Lower lobe of right lung (tissue), 2 donors: Measurements from ENCODE around the gene PPP2R2C. TPM values are rescaled to one million over a fixed set of nuclear protein-coding genes. Genes with fewer than 3 reads are reported as not detected.

ENCODE experiments used
- ATAC-seq, 2 donors: fragments of 200-7000 bp; cut with Tn5 transposase; one replicate each; pipeline ENCODE4 v1.9.1; 2020 to 2022; ENCODE audit warnings: mild to moderate bottlenecking in 2 of 2, moderate library complexity in 2 of 2
- DNase-seq: peaks from one replicate; pipeline ENCODE4 v3.0.0-alpha.2; 2020
- H3K27ac ChIP-seq: fragments of 200-600 bp; one replicate; pipeline ENCODE4 v1.8.0; 2022
- H3K27me3 ChIP-seq: fragments of 200-600 bp; one replicate; pipeline ENCODE4 v1.8.0; 2022; ENCODE audit warnings: low read depth
- H3K36me3 ChIP-seq: fragments of 200-600 bp; one replicate; pipeline ENCODE4 v1.8.0; 2022; ENCODE audit warnings: mild to moderate bottlenecking
- H3K4me1 ChIP-seq: fragments of 200-600 bp; one replicate; pipeline ENCODE4 v1.8.0; 2022
- H3K4me3 ChIP-seq: fragments of 200-600 bp; one replicate; pipeline ENCODE4 v1.8.0; 2022; ENCODE audit warnings: mild to moderate bottlenecking
- H3K9me3 ChIP-seq: fragments of 200-600 bp; one replicate; pipeline ENCODE4 v1.8.0; 2022
- intact Hi-C: fragments of 100-400 bp; cut with DNase I; formaldehyde crosslinking; loops from one replicate; pipeline ENCODE4 v1.11.0; 2022
- total RNA-seq: library from RNA; stranded (reverse); fragmentation: NEBNext Ultra II Directional; extraction: Animal tissue kit (Norgen Biotek cat#: 25700); gene quantifications from one replicate; pipeline ENCODE4 v1.2.1, GENCODE V29; 2021
- TF ChIP-seq, protein P1 (sequence below): fragments of 200-600 bp; IDR thresholded peaks from one replicate; pipeline ENCODE4 v1.8.0; 2022; ENCODE audit warnings: antibody characterized with exemption, mild to moderate bottlenecking
- donor health status: DM: no; HTN: yes; CAD: no; lungs with severe emphysema.

Gene PPP2R2C
- total RNA-seq, 1 donor from 2014 or later: not detected

- no peak for ATAC-seq
- no peak for DNase-seq
- no peaks in the 10 kb centered on the region for H3K27me3 ChIP-seq
- H3K27ac ChIP-seq: no peak overlapping the region
- intact Hi-C loops: no loop called here
- no peak overlapping the region for H3K4me3 ChIP-seq
- TF ChIP-seq, protein P1, sequence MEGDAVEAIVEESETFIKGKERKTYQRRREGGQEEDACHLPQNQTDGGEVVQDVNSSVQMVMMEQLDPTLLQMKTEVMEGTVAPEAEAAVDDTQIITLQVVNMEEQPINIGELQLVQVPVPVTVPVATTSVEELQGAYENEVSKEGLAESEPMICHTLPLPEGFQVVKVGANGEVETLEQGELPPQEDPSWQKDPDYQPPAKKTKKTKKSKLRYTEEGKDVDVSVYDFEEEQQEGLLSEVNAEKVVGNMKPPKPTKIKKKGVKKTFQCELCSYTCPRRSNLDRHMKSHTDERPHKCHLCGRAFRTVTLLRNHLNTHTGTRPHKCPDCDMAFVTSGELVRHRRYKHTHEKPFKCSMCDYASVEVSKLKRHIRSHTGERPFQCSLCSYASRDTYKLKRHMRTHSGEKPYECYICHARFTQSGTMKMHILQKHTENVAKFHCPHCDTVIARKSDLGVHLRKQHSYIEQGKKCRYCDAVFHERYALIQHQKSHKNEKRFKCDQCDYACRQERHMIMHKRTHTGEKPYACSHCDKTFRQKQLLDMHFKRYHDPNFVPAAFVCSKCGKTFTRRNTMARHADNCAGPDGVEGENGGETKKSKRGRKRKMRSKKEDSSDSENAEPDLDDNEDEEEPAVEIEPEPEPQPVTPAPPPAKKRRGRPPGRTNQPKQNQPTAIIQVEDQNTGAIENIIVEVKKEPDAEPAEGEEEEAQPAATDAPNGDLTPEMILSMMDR: no peak
- no peaks in the 10 kb centered on the region for H3K36me3 ChIP-seq
- H3K9me3 ChIP-seq: peaks cover 7% of the 10 kb centered on the region
- no peaks in the 10 kb centered on the region for H3K4me1 ChIP-seq
Measured at GRCh38 chr4:6316461-6317003, 155.9 kb downstream of the PPP2R2C start.

GRCh38 chr4:6313216-6313615 is 159.2 kb downstream of the PPP2R2C start:
- DNase-seq: no peak
- no peaks in the 10 kb centered on the region for H3K4me1 ChIP-seq
- TF ChIP-seq, protein P1: no peak
- H3K27ac ChIP-seq: no peak overlapping the region
- no peaks in the 10 kb centered on the region for H3K36me3 ChIP-seq
- H3K9me3 ChIP-seq: no peaks in the 10 kb centered on the region
- peaks cover 8% of the 10 kb centered on the region for H3K27me3 ChIP-seq
- H3K4me3 ChIP-seq: no peak overlapping the region
- no peak for ATAC-seq
- intact Hi-C loops: no loop called here

DNA sequence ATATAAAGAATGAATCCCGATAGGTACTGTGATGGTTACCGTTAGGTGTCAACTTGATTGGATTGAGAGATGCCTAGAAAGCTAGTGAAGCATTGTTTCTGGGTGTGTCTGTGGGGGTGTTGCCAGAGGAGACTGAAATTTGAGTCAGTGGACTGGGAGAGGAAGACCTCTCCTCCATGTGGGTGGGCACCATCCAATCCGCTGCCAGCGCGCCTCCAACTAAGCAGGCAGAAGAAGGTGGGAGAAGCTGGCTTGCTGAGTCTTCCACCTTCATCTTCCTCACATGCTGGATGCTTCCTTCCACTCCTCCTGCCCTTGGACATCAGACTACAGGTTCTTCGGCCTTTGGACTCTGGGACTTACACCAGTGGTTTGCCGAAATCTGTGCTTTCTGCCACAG is 162.6 kb downstream of the PPP2R2C start:
- no peak for ATAC-seq
- H3K9me3 ChIP-seq: no peaks in the 10 kb centered on the region
- H3K4me1 ChIP-seq: no peaks in the 10 kb centered on the region
- intact Hi-C loops: no loop called here
- peaks cover 2% of the 10 kb centered on the region for H3K36me3 ChIP-seq
- peak overlapping the region; percentile 53 for H3K4me3 ChIP-seq
- TF ChIP-seq, protein P1: no peak
- DNase-seq: no peak
- peaks cover 8% of the 10 kb centered on the region for H3K27me3 ChIP-seq
- no peak overlapping the region for H3K27ac ChIP-seq

DNA sequence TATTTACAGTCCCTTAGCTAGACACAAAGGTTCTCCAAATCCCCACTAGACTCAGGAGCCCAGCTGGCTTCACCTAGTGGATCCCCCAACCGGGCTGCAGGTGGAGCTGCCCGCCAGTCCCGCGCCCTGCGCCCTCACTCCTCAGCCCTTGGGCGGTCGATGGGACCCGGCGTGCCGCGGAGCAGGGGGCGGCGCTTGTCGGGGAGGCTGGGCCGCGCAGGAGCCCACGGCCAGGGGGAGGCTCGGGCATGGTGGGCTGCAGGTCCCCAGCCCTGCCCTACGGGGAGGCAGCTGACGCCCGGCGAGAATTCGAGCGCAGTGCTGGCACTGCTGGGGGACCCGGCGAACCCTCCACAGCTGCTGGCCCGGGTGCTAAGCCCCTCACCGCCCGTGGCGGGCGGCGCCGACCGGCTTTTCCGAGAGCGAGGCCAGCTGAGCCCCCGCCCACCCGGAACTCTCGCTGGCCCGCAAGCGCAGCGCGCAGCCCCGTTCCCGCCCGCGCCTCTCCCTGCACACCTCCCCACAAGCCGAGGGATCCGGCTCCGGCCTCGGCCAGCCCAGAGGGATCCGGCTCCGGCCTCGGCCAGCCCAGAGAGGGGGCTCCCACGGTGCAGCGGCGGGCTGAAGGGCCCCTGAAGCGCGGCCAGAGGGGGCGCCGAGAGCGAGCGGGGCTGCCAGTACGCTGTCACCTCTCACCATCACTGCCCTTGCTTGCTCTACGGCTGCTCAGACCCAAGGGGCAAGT is 163.3 kb downstream of the PPP2R2C start:
- Histone ChIP-seq H3K4me1 (no peaks in the 10 kb centered on the region), H3K4me3 (peak overlapping the region; percentile 53), H3K36me3 (peaks cover 8% of the 10 kb centered on the region), H3K27me3 (peaks cover 8% of the 10 kb centered on the region), H3K27ac (peak overlapping the region; percentile 11), H3K9me3 (no peaks in the 10 kb centered on the region)
- intact Hi-C loops: no loop called here
- DNase-seq (no peak), ATAC-seq (peak; percentile 75 to 82)
- TF ChIP-seq, protein P1: peak; percentile 4

GRCh38 chr4:6307891-6308290 is 164.5 kb downstream of the PPP2R2C start:
- ATAC-seq: no peak
- H3K36me3 ChIP-seq: peaks cover 20% of the 10 kb centered on the region
- DNase-seq: no peak
- TF ChIP-seq, protein P1: no peak
- no peaks in the 10 kb centered on the region for H3K9me3 ChIP-seq
- H3K27ac ChIP-seq: no peak overlapping the region
- H3K4me3 ChIP-seq: no peak overlapping the region
- H3K4me1 ChIP-seq: no peaks in the 10 kb centered on the region
- intact Hi-C loops: no loop called here
- peaks cover 8% of the 10 kb centered on the region for H3K27me3 ChIP-seq
